Liver (tissue), 9 donors: ENCODE measurements around the gene KCNJ10. TPM values are rescaled to one million over a fixed set of nuclear protein-coding genes. Genes with fewer than 3 reads are reported as not detected.

Experiments used
- DNase-seq: peaks from one replicate; pipeline ENCODE4 v3.0.0-alpha.2; 2017; ENCODE audit warnings: low spot score
- H3K27ac ChIP-seq, 2 donors: one replicate each; pipeline ENCODE4 v1.7.0; 2013; ENCODE audit warnings: inconsistent platforms in 2 of 2, low read length in 2 of 2, control low read depth in 1 of 2, low read depth in 1 of 2, mild to moderate bottlenecking in 1 of 2
- H3K27me3 ChIP-seq, 4 donors: one replicate each; pipeline versions ENCODE4 v1.6.1 to v1.7.0; 2013; ENCODE audit warnings: low read length in 3 of 4, inconsistent platforms in 1 of 4, mild to moderate bottlenecking in 1 of 4, moderate library complexity in 1 of 4; ENCODE audit not compliant: control insufficient read depth in 4 of 4, insufficient read depth in 4 of 4
- H3K36me3 ChIP-seq, 4 donors: one replicate each; pipeline versions ENCODE4 v1.6.1 to v1.7.0; 2013; ENCODE audit warnings: low read length in 3 of 4, mild to moderate bottlenecking in 3 of 4, low read depth in 1 of 4, moderate library complexity in 1 of 4; ENCODE audit not compliant: control insufficient read depth in 4 of 4, insufficient read depth in 3 of 4
- H3K4me1 ChIP-seq, 4 donors: one replicate each; pipeline versions ENCODE4 v1.6.1 to v1.7.0; 2013; ENCODE audit warnings: low read length in 3 of 4, mild to moderate bottlenecking in 3 of 4, moderate library complexity in 1 of 4; ENCODE audit not compliant: control insufficient read depth in 4 of 4, insufficient read depth in 4 of 4
- H3K4me3 ChIP-seq, 3 donors: one replicate each; pipeline versions ENCODE4 v1.6.1 to v1.7.0; 2013; ENCODE audit warnings: low read length in 3 of 3, control low read depth in 1 of 3, low read depth in 1 of 3, mild to moderate bottlenecking in 1 of 3
- H3K9ac ChIP-seq, 2 donors: one replicate each; pipeline ENCODE4 v1.7.0; 2013; ENCODE audit warnings: low read length in 2 of 2, mild to moderate bottlenecking in 2 of 2, moderate library complexity in 2 of 2, control low read depth in 1 of 2, low read depth in 1 of 2
- H3K9me3 ChIP-seq, 4 donors: one replicate each; pipeline versions ENCODE4 v1.6.1 to v1.7.0; 2013; ENCODE audit warnings: low read length in 3 of 4; ENCODE audit not compliant: control insufficient read depth in 4 of 4
- EGR1 ChIP-seq, 2 donors: IDR thresholded peaks; 2 replicates each; pipeline ENCODE4 v1.6.1; 2016 to 2018; ENCODE audit warnings: antibody characterized with exemption in 2 of 2, low read depth in 2 of 2
- FOXA1 ChIP-seq: IDR thresholded peaks from 2 replicates; pipeline ENCODE4 v1.6.1; 2016; ENCODE audit warnings: antibody characterized with exemption
- FOXA2 ChIP-seq: IDR thresholded peaks from 2 replicates; pipeline ENCODE4 v1.6.1; 2016; ENCODE audit warnings: antibody characterized with exemption
- GABPA ChIP-seq, 2 donors: IDR thresholded peaks in 1 of 2; conservative IDR thresholded peaks in 1 of 2; 2 replicates each; pipeline ENCODE4 v1.6.1; 2016; ENCODE audit warnings: antibody characterized with exemption in 2 of 2, mild to moderate bottlenecking in 1 of 2, moderate library complexity in 1 of 2
- HNF4A ChIP-seq, 2 donors: conservative IDR thresholded peaks; 2 replicates each; pipeline ENCODE4 v1.6.1; 2016; ENCODE audit warnings: antibody characterized with exemption in 2 of 2, mild to moderate bottlenecking in 2 of 2
- HNF4G ChIP-seq: IDR thresholded peaks from 2 replicates; pipeline ENCODE4 v1.6.1; 2016; ENCODE audit warnings: antibody characterized with exemption
- JUND ChIP-seq, 2 donors: IDR thresholded peaks; 2 replicates each; pipeline ENCODE4 v1.6.1; 2016; ENCODE audit warnings: antibody characterized with exemption in 2 of 2
- NR2F2 ChIP-seq: IDR thresholded peaks from 2 replicates; pipeline ENCODE4 v1.6.1; 2016; ENCODE audit warnings: antibody characterized with exemption
- RAD21 ChIP-seq, 2 donors: IDR thresholded peaks; 2 replicates each; pipeline ENCODE4 v1.6.1; 2016; ENCODE audit warnings: antibody characterized with exemption in 2 of 2, mild to moderate bottlenecking in 2 of 2
- RXRA ChIP-seq, 2 donors: IDR thresholded peaks; 2 replicates each; pipeline ENCODE4 v1.6.1; 2017 to 2018; ENCODE audit warnings: antibody characterized with exemption in 2 of 2, mild to moderate bottlenecking in 1 of 2
- SP1 ChIP-seq: IDR thresholded peaks from 2 replicates; pipeline ENCODE4 v1.6.1; 2018; ENCODE audit warnings: antibody characterized with exemption, mild to moderate bottlenecking
- TAF1 ChIP-seq: conservative IDR thresholded peaks from 2 replicates; pipeline ENCODE4 v1.6.1; 2016; ENCODE audit warnings: antibody characterized with exemption, mild to moderate bottlenecking
- YY1 ChIP-seq: IDR thresholded peaks from 2 replicates; pipeline ENCODE4 v1.6.1; 2016; ENCODE audit warnings: antibody characterized with exemption, mild to moderate bottlenecking
- WGBS: extraction: QIAGEN DNeasy Blood & Tissue Kit; methylation state at CpG from one replicate; pipeline ENCODE4 v1.1.7; 2013; 5-methylcytosine and 5-hydroxymethylcytosine counted together
- polyA plus RNA-seq, 2 donors: library from polyadenylated mRNA; stranded (reverse) in 1 of 2; unstranded in 1 of 2; fragments of 200-250 nt in 1 of 2; fragments of >200 nt in 1 of 2; fragmentation: Nextera tagmentation in 1 of 2; extraction: Ambion mirVana in 1 of 2; gene quantifications; one replicate each; pipeline versions ENCODE4 v1.2.1 to v1.2.3, GENCODE V29; 2013 to 2015
- total RNA-seq, 2 donors: library from RNA; depleted of rRNA; stranded (reverse); fragments of >200 nt; gene quantifications; one replicate each; pipeline ENCODE4 v1.2.3, GENCODE V29; 2014
- TF ChIP-seq, protein P1 (sequence below): fragments of 150-350 bp; IDR thresholded peaks from 2 replicates; pipeline ENCODE4 v1.5.1; 2017; ENCODE audit warnings: improper control_type of control experiment, low read depth, low read length; ENCODE audit not compliant: missing input control
- TF ChIP-seq, protein P2 (sequence below): IDR thresholded peaks from 2 replicates; pipeline ENCODE4 v1.6.1; 2016; ENCODE audit warnings: antibody characterized with exemption
- TF ChIP-seq, protein P3 (sequence below): IDR thresholded peaks from 2 replicates; pipeline ENCODE4 v1.6.1; 2016; ENCODE audit warnings: antibody characterized with exemption, mild to moderate bottlenecking
- TF ChIP-seq, protein P4 (sequence below): IDR thresholded peaks from 2 replicates; pipeline ENCODE4 v1.6.1; 2016; ENCODE audit warnings: antibody characterized with exemption
- TF ChIP-seq, protein P5 (sequence below): IDR thresholded peaks from 2 replicates; pipeline ENCODE4 v1.6.1; 2016; ENCODE audit warnings: antibody characterized with exemption
- donor health status: healthy.
- donor health status: healthy.
- donor health status: healthy.
- donor health status: healthy.
- donor health status: healthy.

Gene KCNJ10
- total and polyA plus RNA-seq, 4 donors = 0.48 to 1.6 (median 0.52) TPM

DNA sequence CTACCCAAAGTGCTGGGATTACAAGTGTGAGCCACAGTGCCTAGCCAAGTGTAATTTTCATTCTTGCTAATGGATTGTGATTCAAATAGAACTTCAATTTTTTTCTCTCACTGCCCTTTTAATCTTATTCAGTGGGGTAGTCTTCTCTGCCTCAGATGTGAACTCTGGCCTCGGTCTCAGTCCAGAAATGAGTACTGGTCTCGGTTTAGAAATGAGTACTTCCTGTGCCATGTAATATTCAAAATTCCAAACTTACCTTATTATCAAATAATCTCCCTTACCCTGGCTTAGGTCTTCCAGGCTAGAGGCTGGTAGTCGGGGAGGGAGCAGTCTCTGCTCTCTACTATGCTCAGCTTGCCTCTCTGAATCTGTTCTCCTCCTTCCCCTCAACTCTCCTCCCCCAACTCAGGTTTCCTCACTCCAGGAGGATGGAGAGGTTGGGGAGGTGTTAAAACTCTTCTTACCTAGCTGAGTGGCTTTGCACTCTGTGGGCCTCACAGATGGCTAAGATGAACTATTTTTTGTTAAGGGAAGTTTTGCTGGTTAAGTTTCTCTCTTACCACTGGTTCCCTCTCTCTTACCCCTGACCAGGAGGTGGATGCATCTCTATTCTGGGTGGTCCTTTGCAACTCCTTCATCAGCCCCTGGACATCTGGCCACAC lies 111.1 kb downstream of the KCNJ10 start:
- no peaks in the 10 kb centered on the region for H3K9me3 ChIP-seq
- TF ChIP-seq YY1 = no peak
- no peak for TF ChIP-seq GABPA (IDR thresholded peaks at IDR 0.05 in 1 of 2, conservative IDR thresholded peaks at IDR 0.05 in 1 of 2)
- TF ChIP-seq, protein P1, sequence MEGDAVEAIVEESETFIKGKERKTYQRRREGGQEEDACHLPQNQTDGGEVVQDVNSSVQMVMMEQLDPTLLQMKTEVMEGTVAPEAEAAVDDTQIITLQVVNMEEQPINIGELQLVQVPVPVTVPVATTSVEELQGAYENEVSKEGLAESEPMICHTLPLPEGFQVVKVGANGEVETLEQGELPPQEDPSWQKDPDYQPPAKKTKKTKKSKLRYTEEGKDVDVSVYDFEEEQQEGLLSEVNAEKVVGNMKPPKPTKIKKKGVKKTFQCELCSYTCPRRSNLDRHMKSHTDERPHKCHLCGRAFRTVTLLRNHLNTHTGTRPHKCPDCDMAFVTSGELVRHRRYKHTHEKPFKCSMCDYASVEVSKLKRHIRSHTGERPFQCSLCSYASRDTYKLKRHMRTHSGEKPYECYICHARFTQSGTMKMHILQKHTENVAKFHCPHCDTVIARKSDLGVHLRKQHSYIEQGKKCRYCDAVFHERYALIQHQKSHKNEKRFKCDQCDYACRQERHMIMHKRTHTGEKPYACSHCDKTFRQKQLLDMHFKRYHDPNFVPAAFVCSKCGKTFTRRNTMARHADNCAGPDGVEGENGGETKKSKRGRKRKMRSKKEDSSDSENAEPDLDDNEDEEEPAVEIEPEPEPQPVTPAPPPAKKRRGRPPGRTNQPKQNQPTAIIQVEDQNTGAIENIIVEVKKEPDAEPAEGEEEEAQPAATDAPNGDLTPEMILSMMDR = no peak
- no peak for TF ChIP-seq NR2F2
- no peak for TF ChIP-seq EGR1 (IDR thresholded peaks at IDR 0.05; ENCODE audit: low read depth in 2 of 2)
- no peak for TF ChIP-seq FOXA2
- TF ChIP-seq, protein P2, sequence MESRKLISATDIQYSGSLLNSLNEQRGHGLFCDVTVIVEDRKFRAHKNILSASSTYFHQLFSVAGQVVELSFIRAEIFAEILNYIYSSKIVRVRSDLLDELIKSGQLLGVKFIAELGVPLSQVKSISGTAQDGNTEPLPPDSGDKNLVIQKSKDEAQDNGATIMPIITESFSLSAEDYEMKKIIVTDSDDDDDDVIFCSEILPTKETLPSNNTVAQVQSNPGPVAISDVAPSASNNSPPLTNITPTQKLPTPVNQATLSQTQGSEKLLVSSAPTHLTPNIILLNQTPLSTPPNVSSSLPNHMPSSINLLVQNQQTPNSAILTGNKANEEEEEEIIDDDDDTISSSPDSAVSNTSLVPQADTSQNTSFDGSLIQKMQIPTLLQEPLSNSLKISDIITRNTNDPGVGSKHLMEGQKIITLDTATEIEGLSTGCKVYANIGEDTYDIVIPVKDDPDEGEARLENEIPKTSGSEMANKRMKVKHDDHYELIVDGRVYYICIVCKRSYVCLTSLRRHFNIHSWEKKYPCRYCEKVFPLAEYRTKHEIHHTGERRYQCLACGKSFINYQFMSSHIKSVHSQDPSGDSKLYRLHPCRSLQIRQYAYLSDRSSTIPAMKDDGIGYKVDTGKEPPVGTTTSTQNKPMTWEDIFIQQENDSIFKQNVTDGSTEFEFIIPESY = no peak
- no peak for TF ChIP-seq HNF4G
- no peak for TF ChIP-seq SP1
- TF ChIP-seq HNF4A (conservative IDR thresholded peaks at IDR 0.05) = no peak
- TF ChIP-seq FOXA1 = no peak
- TF ChIP-seq, protein P3, sequence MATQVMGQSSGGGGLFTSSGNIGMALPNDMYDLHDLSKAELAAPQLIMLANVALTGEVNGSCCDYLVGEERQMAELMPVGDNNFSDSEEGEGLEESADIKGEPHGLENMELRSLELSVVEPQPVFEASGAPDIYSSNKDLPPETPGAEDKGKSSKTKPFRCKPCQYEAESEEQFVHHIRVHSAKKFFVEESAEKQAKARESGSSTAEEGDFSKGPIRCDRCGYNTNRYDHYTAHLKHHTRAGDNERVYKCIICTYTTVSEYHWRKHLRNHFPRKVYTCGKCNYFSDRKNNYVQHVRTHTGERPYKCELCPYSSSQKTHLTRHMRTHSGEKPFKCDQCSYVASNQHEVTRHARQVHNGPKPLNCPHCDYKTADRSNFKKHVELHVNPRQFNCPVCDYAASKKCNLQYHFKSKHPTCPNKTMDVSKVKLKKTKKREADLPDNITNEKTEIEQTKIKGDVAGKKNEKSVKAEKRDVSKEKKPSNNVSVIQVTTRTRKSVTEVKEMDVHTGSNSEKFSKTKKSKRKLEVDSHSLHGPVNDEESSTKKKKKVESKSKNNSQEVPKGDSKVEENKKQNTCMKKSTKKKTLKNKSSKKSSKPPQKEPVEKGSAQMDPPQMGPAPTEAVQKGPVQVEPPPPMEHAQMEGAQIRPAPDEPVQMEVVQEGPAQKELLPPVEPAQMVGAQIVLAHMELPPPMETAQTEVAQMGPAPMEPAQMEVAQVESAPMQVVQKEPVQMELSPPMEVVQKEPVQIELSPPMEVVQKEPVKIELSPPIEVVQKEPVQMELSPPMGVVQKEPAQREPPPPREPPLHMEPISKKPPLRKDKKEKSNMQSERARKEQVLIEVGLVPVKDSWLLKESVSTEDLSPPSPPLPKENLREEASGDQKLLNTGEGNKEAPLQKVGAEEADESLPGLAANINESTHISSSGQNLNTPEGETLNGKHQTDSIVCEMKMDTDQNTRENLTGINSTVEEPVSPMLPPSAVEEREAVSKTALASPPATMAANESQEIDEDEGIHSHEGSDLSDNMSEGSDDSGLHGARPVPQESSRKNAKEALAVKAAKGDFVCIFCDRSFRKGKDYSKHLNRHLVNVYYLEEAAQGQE = no peak
- TF ChIP-seq RXRA (IDR thresholded peaks at IDR 0.05) = no peak
- no peak for TF ChIP-seq RAD21 (IDR thresholded peaks at IDR 0.05)
- no peak for TF ChIP-seq TAF1
- TF ChIP-seq, protein P4, sequence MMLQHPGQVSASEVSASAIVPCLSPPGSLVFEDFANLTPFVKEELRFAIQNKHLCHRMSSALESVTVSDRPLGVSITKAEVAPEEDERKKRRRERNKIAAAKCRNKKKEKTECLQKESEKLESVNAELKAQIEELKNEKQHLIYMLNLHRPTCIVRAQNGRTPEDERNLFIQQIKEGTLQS = no peak
- TF ChIP-seq, protein P5, sequence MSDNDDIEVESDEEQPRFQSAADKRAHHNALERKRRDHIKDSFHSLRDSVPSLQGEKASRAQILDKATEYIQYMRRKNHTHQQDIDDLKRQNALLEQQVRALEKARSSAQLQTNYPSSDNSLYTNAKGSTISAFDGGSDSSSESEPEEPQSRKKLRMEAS = no peak
- TF ChIP-seq JUND (IDR thresholded peaks at IDR 0.05) = no peak
- DNase-seq = no peak
- H3K36me3 ChIP-seq = no peaks in the 10 kb centered on the region
- WGBS = 70% methylated on average over 3 of the region's 3 CpGs
- no peak overlapping the region for H3K9ac ChIP-seq
- no peak overlapping the region for H3K27ac ChIP-seq
- peaks cover 0 to 5% (median 2%) of the 10 kb centered on the region in 4 donors for H3K4me1 ChIP-seq
- H3K4me3 ChIP-seq = no peak overlapping the region
- H3K27me3 ChIP-seq = no peaks in the 10 kb centered on the region
